ENCODE results near the gene CDK17. TPM values are rescaled to one million over a fixed set of nuclear protein-coding genes. Genes with fewer than 3 reads are reported as not detected.
A peak's percentile ranks its signal among the peaks of the same experiment; 100 is the strongest.

CDK17 gene
- total and polyA plus RNA-seq, 2 experiments from 2014 or later, result 21.7 to 34.7 TPM

- TF ChIP-seq, protein P1, sequence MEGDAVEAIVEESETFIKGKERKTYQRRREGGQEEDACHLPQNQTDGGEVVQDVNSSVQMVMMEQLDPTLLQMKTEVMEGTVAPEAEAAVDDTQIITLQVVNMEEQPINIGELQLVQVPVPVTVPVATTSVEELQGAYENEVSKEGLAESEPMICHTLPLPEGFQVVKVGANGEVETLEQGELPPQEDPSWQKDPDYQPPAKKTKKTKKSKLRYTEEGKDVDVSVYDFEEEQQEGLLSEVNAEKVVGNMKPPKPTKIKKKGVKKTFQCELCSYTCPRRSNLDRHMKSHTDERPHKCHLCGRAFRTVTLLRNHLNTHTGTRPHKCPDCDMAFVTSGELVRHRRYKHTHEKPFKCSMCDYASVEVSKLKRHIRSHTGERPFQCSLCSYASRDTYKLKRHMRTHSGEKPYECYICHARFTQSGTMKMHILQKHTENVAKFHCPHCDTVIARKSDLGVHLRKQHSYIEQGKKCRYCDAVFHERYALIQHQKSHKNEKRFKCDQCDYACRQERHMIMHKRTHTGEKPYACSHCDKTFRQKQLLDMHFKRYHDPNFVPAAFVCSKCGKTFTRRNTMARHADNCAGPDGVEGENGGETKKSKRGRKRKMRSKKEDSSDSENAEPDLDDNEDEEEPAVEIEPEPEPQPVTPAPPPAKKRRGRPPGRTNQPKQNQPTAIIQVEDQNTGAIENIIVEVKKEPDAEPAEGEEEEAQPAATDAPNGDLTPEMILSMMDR (IDR thresholded peaks at IDR 0.05; ENCODE audit: low read depth, low read length), result no peak
- Histone ChIP-seq H3K27me3 (no peaks in the 10 kb centered on the region), H3K27ac (peak overlapping the region; percentile 85), H3K9me3 (ENCODE audit: low read depth) (no peaks in the 10 kb centered on the region), H3K4me1 (ENCODE audit: low read depth) (peaks cover 28% of the 10 kb centered on the region), H3K36me3 (no peaks in the 10 kb centered on the region), H3K4me3 (no peak overlapping the region)
- no peak for DNase-seq (ENCODE audit: low read depth in 1 of 2, low spot score in 1 of 2)
These were observed 159.6 kb downstream of the CDK17 start for GRCh38 chr12:96240656-96241055.

DNA sequence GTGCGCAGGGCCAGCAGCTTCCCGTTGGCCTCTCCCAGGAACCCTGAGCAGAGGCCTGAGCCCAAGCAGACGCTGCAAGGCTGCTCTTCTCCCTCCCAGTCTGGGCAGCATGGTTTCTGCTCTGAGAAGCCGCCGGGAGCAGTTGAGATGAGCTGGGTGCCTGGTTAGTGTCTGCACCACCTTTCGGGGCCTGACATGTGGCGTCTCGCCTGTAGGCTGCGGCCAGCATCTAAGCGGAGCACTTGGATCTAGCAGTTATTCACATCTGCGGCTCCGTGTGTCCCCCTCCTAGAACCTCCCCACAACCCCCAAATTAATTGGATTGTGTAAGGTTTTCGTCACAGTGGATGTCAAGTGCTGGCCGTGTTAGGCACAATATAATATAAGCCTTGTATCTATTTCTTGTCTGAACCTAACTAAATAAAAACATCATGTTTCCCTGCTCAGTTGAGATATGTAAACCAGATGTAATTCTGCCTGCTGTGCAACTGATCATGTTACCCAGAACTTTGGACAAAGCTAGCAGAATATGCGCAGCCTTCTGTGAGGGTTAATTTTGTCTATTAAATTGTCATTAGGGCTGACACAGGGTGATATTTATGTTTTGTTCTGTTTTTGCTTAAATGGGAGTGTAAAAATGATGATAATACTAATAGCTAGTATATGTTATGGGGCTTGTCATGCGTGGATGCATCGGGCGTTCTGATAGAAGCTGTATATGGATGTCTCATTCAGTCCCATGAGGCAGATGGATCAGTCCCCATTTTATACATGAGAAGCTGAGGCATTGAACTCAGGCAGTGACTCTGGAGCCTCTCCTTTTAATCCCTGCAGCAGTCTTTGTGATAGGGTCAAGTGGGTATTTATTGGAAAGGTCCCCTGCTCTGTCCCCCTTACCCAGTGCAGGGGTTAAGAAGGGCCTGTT, 160.3 kb downstream of the CDK17 start:
- Histone ChIP-seq H3K36me3 (no peaks in the 10 kb centered on the region), H3K4me1 (ENCODE audit: low read depth) (peaks cover 28% of the 10 kb centered on the region), H3K9me3 (ENCODE audit: low read depth) (no peaks in the 10 kb centered on the region), H3K27ac (peak overlapping the region; percentile 85), H3K4me3 (no peak overlapping the region), H3K27me3 (no peaks in the 10 kb centered on the region)
- TF ChIP-seq, protein P1 (IDR thresholded peaks at IDR 0.05; ENCODE audit: low read depth, low read length), result no peak
- peak; percentile 70 to 96 for DNase-seq (ENCODE audit: low read depth in 1 of 2, low spot score in 1 of 2)

DNA sequence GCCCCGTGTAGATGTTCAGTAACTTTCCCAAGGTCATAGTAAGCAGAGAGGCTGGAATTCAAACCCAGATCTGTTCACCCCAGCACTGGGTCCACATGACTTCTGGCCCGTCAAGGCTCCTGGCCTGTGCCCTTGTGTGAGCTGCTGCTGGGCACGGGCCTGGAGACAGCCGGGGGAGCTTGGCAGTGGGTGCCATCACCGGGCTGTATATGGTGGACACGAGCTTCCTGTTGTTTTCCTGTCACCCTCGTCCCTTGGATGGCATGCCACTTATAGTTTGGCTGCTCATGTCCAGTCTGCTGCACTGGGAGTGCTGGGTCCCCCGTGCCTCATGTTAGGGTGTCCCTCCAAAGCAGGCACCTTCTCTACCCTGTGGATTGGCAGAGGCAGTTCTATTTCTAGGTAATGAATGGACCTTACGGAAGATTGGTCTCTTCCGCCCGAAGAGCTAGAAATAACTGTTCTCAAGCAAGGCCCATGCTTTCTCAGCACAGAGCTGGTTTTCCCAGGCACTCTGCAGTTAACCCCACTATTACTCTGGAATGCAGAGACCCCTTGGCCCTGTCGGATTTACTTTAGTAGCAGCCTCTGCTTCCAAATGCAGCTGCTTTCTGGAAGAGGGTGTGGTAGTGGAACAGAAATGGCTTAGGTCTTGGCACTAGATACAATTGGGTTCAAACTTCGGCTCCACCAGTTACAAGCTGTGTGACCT, 161.7 kb downstream of the CDK17 start:
- Histone ChIP-seq H3K36me3 (no peaks in the 10 kb centered on the region), H3K9me3 (ENCODE audit: low read depth) (no peaks in the 10 kb centered on the region), H3K27ac (peak overlapping the region; percentile 85), H3K27me3 (no peaks in the 10 kb centered on the region), H3K4me1 (ENCODE audit: low read depth) (peaks cover 28% of the 10 kb centered on the region), H3K4me3 (no peak overlapping the region)
- DNase-seq (ENCODE audit: low read depth in 1 of 2, low spot score in 1 of 2), result peak in 1 of 2 donors; percentile 50
- TF ChIP-seq, protein P1 (IDR thresholded peaks at IDR 0.05; ENCODE audit: low read depth, low read length), result no peak

DNA sequence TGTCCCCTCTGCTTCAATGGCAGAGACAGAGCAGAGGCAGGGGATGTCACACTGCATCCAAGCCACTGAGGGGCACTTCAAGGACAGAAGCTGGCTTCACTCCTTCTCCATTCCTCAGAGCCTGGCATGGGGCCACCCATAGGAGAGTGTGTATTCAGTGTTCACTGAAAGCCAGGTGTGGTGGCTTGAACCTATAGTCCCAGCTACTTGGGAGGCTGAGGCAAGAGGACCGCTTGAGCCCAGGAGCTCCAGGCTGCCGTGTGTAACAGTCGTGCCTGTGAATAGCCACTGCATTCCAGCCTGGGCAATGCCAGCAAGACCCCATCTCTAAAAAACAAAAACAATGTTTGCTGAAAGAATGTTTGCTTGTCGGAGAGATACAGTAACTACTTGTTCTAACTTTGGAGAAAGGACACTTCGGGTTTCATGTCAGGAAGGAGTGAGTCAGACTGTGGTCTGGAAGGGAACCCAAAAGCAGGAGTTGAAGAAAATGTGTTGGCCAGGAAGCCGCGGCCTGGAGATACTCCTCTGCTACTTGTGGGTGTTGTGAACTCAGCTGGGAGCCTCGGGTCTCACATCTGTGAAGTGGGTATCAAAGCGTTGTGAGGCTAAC, 162.7 kb downstream of the CDK17 start:
- H3K27ac ChIP-seq, result peak overlapping the region; percentile 85
- TF ChIP-seq, protein P1 (IDR thresholded peaks at IDR 0.05; ENCODE audit: low read depth, low read length), result no peak
- no peaks in the 10 kb centered on the region for H3K27me3 ChIP-seq
- no peaks in the 10 kb centered on the region for H3K9me3 ChIP-seq (ENCODE audit: low read depth)
- DNase-seq (ENCODE audit: low read depth in 1 of 2, low spot score in 1 of 2), result peak in 1 of 2 donors; percentile 98
- H3K36me3 ChIP-seq, result no peaks in the 10 kb centered on the region
- H3K4me1 ChIP-seq (ENCODE audit: low read depth), result peaks cover 28% of the 10 kb centered on the region
- no peak overlapping the region for H3K4me3 ChIP-seq

DNA sequence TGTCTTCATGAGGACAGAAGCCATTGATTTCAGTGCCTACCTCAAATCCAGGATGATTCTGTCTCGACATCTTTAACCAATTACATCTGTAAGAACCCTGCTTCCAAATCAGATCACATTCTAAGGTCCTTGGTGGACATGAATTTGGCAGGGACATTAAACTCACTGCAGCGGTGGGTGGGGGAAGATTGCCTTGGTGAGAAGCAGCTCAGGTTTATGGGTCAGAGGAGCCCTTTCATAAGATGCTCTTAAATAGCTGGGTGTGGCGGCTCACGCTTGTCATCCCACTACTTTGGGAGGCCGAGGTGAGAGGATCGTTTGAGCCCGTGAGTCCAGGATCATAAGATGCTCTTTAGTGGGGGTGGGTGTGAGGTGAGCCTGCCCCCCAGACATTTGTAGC, 163.2 kb downstream of the CDK17 start:
- Histone ChIP-seq H3K9me3 (ENCODE audit: low read depth) (no peaks in the 10 kb centered on the region), H3K36me3 (no peaks in the 10 kb centered on the region), H3K27ac (no peak overlapping the region), H3K27me3 (no peaks in the 10 kb centered on the region), H3K4me3 (no peak overlapping the region), H3K4me1 (ENCODE audit: low read depth) (peaks cover 28% of the 10 kb centered on the region)
- DNase-seq (ENCODE audit: low read depth in 1 of 2, low spot score in 1 of 2), result peak in 1 of 2 donors; percentile 27
- TF ChIP-seq, protein P1 (IDR thresholded peaks at IDR 0.05; ENCODE audit: low read depth, low read length), result no peak
